Omental fat pad (tissue), 4 donors: Measurements from ENCODE around the gene KRT23. TPM values are rescaled to one million over a fixed set of nuclear protein-coding genes. Genes with fewer than 3 reads are reported as not detected.

Experiments
- ATAC-seq: fragments of 150-250 bp; one replicate; pipeline ENCODE4 v1.9.1; 2016; ENCODE audit warnings: mild to moderate bottlenecking, moderate library complexity; ENCODE audit not compliant: low FRiP score
- DNase-seq: peaks from one replicate; pipeline ENCODE4 v3.0.0-alpha.2; 2019; ENCODE audit warnings: low spot score
- CTCF ChIP-seq, 3 donors: fragments of 450-650 bp; IDR thresholded peaks; one replicate each; pipeline ENCODE4 v1.5.1; 2016 to 2017; ENCODE audit warnings: antibody characterized with exemption in 3 of 3, mild to moderate bottlenecking in 3 of 3, moderate library complexity in 2 of 3
- total RNA-seq, 4 donors: library from RNA; depleted of rRNA; stranded (reverse); fragments of >200 nt; gene quantifications; one replicate each; pipeline ENCODE4 v1.1.0, GENCODE V29; 2016

Gene KRT23
- total RNA-seq, 4 donors from 2014 or later, result 4.3 TPM; not detected in 3

GRCh38 chr17:40915199-40915661, 22.2 kb downstream of the KRT23 start:
- no peak for DNase-seq
- no peak for TF ChIP-seq CTCF (IDR thresholded peaks at IDR 0.05)
- ATAC-seq, result peak; percentile 79

- ATAC-seq (no peak), DNase-seq (no peak)
- TF ChIP-seq CTCF (IDR thresholded peaks at IDR 0.05), result no peak
Observed at GRCh38 chr17:40914075-40914855, 23.2 kb downstream of the KRT23 start.

DNA sequence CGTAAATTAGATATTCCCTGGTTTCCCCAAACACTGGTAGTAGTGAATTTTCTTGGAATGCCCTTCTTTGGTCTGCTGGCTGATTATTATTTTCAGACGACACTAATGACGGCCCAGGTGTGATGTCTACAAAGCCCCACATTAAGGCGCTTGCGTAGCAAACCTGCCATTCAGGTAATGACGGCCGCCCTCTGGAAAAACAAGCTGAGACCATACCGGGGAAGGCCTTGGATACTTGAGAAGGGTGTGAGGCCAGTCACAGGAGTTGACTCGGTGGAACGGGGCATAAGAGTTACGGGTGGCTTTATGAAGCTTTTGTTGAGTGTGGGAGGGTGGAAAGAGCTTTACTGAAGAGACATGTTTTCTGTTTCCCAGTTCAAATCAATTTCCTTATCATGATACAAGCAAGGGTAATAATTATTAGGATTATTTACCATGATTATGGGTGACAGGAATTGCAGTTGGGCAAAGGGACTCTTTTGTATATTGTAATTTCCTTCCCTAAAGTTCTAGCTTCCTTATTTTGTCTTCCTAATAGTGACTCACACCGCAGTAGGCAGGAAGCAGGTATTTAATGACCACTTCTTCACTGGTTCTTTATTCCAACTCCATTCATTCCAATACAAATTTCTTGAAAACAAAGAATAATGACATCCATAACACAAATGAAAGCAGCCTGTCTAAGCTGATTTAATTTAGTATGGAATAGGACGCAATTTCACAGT, 24.8 kb downstream of the KRT23 start:
- no peak for TF ChIP-seq CTCF (IDR thresholded peaks at IDR 0.05)
- DNase-seq, result no peak

DNA sequence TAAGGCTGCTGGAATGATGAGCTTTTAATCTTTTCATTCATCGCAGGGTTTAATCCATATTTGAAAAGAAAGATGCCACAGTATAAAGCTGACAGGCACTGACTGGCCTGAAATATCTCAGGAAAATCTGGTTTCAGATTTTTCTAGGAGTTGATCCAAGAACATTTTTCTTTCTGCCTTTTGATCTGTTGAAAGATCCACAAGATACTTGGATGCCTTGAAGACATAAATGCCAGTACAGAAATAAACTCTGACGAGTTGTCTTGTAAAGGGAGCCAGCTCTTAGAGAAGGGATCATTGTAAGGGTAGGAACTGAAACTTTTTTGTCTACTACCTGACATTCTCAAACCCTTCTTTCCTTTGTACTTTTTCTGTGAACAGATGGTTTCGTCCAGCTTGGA, 27.0 kb downstream of the KRT23 start:
- DNase-seq, result no peak
- no peak for TF ChIP-seq CTCF (IDR thresholded peaks at IDR 0.05)
- ATAC-seq, result no peak

More for the DNA sequence above, 24.8 kb downstream of the KRT23 start:
- ATAC-seq, result no peak

DNA sequence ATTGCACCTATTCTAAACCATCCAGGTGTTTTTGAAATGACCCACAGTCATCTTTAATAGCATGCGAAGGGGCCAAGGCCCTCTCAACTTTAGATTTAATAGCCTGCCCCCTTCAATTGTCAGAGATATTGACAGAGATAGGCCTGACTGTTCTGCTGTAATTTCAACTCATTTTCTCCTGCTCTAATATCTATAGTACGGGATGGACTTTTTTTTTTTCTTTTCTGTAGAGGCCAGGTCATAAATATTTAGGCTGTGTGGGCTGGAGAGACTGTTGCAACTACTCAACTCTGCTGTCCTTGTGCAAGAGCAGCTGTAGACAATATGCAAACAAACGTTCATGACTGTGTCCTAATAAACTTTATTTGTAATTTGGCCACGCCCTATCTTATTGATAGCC, 27.7 kb downstream of the KRT23 start:
- no peak for TF ChIP-seq CTCF (IDR thresholded peaks at IDR 0.05)
- DNase-seq (no peak), ATAC-seq (peak; percentile 61)

GRCh38 chr17:40909351-40909750, 28.1 kb downstream of the KRT23 start:
- TF ChIP-seq CTCF (IDR thresholded peaks at IDR 0.05), result peak in 2 of 3 donors; percentile 11 to 68
- DNase-seq, result no peak
- peak; percentile 92 for ATAC-seq
